VCaP (cell line): Measurements from ENCODE around the gene RMC1.
"Not testable (repeated sequence)": the region's sequence is repeated elsewhere in the genome, so short reads cannot be mapped to it uniquely, and the experiment has no call there.

ENCODE experiments used
- H3K27ac ChIP-seq: fragments of 450-650 bp; 2 replicates; pipeline ENCODE4 v1.5.1; 2017
- CTCF ChIP-seq: fragments of 450-650 bp; conservative IDR thresholded peaks from 2 replicates; pipeline ENCODE4 v1.5.1; 2017; ENCODE audit warnings: mild to moderate bottlenecking, moderate library complexity

Gene RMC1

DNA sequence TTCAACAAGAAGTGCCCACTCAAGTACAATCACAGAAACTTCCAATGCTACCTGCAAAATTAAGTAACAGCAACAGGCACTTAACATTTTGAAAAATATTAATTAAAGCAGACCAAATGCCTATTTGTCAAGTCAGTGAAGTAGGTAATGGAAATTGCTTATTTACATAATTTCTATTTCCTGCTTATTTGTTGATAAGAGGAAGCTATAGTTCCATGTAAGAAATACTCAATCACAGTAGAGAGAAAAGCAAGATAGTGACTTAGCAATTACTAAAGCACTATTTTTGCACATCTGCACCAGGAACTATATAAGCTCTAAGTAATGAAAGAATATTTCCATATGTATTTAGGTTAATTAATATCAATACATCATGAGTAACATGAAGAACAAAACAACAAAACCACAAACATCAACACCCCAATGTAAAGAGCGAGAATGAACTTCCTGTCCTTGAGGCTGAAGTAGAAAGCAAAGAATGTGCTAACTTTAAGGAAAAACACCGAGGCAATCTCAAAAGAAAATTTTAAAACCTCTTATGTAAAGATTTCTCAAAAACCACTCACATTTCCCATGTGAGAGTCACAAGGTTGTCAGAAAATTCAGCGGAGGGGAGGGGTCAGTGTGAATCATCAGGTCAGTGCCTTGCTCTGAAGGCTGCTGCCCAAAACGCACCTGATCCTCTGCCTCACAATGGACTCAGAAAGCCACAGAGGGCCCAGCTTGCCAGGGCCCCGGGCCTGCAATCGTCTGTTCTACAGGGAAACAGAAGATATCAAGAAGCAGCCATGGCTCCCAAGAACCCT is 70.5 kb downstream of the RMC1 start:
- H3K27ac ChIP-seq, result no peak overlapping the region
- TF ChIP-seq CTCF, result no peak

DNA sequence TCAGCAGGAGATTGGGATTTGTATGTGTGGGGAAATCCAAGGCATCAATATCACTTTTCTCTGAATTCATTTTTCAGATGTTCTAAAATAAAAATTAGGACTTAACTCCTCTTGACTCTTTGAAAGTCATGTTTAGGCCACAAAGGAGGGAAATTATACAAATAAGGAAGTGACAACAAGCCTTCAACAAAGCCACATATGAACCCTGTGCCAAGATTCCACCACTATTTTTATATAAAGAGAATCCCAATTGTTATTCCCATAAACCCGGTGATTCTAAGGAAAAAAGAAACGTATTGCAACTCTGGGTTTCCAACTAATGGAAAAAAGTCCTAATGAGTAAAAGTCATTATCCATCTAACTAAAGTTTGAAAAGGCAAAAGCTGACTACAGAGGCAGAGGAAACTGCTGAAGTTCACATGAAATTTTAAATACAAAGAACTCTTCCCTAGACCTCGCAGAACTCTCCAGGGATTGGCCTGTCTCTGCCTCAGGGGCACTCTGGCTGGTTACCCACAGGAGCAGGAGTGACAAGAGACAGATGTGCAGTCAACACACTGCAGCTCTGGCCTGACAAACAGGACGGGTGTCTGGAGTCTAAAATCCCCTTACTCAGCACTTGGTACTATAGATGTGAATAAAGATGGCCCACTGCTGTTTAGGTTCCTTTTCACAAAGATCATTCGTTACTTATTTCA is 71.4 kb downstream of the RMC1 start:
- H3K27ac ChIP-seq, result no peak overlapping the region
- TF ChIP-seq CTCF, result no peak

- TF ChIP-seq CTCF, result no peak
- no peak overlapping the region for H3K27ac ChIP-seq
Observed at GRCh38 chr18:23575309-23575651, 72.0 kb downstream of the RMC1 start.

DNA sequence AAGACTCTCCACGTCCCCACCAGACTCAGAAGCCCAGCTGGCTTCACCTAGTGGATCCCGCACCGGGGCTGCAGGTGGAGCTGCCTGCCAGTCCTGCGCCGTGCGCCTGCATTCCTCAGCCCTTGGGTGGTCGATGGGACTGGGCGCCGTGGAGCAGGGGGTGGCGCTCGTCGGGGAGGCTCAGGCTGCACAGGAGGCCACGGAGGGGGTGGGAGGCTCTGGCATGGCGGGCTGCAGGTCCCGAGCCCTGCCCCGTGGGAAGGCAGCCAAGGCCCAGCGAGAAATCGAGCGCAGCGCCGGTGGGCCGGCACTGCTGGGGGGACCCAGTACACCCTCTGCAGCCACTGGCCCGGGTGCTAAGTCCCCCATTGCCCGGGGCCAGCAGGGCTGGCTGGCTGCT is 74.2 kb downstream of the RMC1 start:
- not testable (repeated sequence) for H3K27ac ChIP-seq

DNA sequence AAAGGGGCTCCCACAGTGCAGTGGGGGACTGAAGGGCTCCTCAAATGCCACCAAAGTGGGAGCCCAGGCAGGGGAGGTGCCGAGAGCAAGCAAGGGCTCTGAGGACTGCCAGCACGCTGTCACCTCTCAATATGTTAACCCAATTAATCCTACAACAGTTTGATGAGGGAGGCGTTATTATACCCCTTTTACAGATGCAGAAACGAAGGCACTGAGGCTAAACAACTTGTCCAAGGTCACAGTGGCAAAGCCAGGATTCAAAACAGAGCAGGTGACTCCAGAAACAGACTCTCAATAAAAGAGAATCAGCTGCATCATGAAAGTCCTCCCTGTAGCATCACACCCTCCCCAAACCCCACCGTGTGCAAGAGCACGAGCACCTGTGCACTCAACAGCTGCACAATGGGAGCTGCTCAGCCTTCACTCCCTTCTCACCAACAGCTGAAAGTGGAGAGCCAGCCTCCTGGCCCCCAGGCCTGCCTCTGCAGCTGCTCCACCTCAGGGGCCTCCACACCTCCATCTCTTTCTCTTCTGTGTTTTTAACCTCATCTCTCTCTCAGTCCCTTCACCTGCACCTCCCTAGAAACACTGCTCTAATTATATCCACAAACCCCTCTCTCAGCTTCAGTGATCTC is 74.9 kb downstream of the RMC1 start:
- no peak for TF ChIP-seq CTCF

DNA sequence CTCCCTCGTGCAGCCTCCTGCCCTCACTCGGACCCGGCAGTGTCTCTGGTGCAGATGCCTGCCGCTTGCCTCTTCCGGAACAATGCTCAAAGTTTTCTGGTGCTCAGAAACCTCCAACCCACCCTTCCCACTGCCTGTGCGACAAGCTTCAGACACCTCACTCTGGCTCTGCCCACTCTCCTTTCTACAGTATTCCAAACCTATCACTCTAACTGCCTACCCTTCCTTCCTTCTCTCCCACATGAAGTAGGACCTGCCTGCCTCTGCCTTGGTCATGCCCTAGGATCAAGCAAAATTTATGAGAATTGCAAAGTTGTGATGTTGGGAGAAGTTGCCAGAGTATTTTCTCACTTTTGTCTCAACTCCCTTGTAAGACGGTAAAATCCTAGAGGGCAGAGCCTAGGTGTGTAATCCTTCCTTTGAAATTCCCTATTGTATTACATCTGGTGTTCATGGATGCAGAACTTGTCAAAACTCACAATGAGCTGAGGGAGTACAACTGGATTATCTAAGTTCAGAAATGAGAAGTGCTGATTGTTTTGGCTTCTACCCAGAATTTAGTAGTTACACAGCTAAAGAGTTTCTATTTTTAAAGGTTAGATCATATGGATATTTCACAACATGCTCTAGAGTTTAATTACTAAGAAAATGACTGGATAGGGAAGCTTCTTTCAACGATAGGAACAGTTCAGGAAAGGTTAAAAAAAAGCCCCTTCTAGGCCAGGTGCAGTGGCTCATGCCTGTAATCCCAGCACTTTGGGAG is 75.8 kb downstream of the RMC1 start:
- no peak for TF ChIP-seq CTCF
- H3K27ac ChIP-seq, result no peak overlapping the region

More for the DNA sequence above, 74.9 kb downstream of the RMC1 start:
- H3K27ac ChIP-seq, result no peak overlapping the region

DNA sequence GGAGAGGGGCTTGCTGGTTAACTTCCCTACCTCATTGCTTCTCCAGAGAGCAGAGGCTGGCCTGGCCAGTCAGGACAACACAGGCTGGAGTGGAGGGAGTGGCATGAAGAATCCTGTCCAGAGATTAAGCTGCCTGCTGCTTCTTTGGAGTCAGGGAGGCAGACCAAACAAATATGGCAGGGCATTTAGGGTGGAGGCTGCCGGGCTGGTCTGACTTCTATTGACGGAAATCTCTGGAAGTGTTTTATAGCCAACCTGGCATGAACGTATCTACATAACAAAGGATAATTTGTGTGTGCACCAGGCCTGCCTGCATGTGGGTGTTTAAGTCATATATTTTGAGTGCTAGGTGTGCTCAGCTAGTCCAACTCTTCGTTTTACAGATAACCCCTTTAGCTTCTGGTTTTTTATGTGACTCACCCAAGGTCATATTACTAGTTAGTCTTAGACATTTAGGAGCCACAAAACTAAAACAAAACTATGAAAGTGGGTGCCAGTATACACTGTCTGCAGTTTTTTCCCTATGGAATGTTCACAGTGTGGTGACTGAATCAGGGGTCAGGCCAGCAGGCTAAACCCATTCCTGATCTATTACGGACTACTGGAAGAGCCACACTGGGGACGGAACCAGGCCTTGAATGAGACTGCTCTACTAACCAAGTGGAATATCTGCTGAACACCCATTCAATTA is 77.5 kb downstream of the RMC1 start:
- no peak overlapping the region for H3K27ac ChIP-seq
- no peak for TF ChIP-seq CTCF
